K562 (cell line): Measurements from ENCODE around the gene COG7. TPM values are rescaled to one million over a fixed set of nuclear protein-coding genes. Genes with fewer than 3 reads are reported as not detected.

Experiments used
- ATAC-seq: fragments of 200-7000 bp; cut with Tn5 transposase; 3 replicates; pipeline ENCODE4 v1.9.1; 2020; ENCODE audit warnings: moderate library complexity
- BruUV-seq: library from RNA; stranded (reverse); fragments of 400-500 nt; replicated peaks from 2 replicates; lab custom pipeline; 2021; lab: Mats Ljungman, UMichigan
- CTCF ChIA-PET: fragments of 300-600 bp; formaldehyde crosslinking; extraction: SDS; loops from one replicate; lab custom pipeline; 2021; ENCODE audit warnings: low intra/inter-chr PET ratio; lab: Yijun Ruan, JAX
- POLR2A ChIA-PET: fragments of 300-600, 350-650 bp; sonication (Branson Sonifier 250); formaldehyde crosslinking; extraction: SDS; loops from one replicate; lab custom pipeline; 2021; ENCODE audit warnings: antibody characterized with exemption, inconsistent platforms; lab: Yijun Ruan, JAX
- DNase-seq, 4 experiments: peaks; one replicate each; pipeline versions ENCODE4 v3.0.0 to v3.0.0-alpha.2; 2011 to 2018; ENCODE audit warnings: low spot score in 3 of 4, mixed read lengths in 3 of 4; ENCODE audit errors: extremely low read depth in 1 of 4
- FAIRE-seq: peaks from 2 replicates; lab custom pipeline; 2011; peaks lifted over from hg19 to GRCh38; lab: Jason Lieb, UNC
- H2AFZ ChIP-seq: 2 replicates; pipeline ENCODE4 v1.6.0; 2011; ENCODE audit warnings: low read depth, low read length, control low read depth, inconsistent platforms
- H3K27ac ChIP-seq: fragments of 200-600 bp; 3 replicates; pipeline ENCODE4 v1.8.0; 2011; ENCODE audit warnings: low read depth, mild to moderate bottlenecking, control low read depth, inconsistent platforms, low read length, moderate library complexity, mixed read lengths; ENCODE audit errors: extremely low read depth
- H3K27me3 ChIP-seq, 2 experiments: fragments of 300-600 bp in 1 of 2; 2 replicates in 1 of 2; 3 replicates in 1 of 2; pipeline versions ENCODE4 v1.6.0 to v1.8.0; 2011; ENCODE audit warnings: inconsistent platforms in 2 of 2, low read length in 2 of 2, mild to moderate bottlenecking in 1 of 2, mixed read lengths in 1 of 2, moderate library complexity in 1 of 2; ENCODE audit not compliant: control insufficient read depth in 2 of 2, insufficient read depth in 2 of 2
- H3K36me3 ChIP-seq: fragments of 300-600 bp; 3 replicates; pipeline ENCODE4 v1.8.0; 2011; ENCODE audit warnings: mild to moderate bottlenecking, low read length, inconsistent platforms; ENCODE audit not compliant: control insufficient read depth, insufficient read depth
- H3K4me1 ChIP-seq, 2 experiments: fragments of 200-600 bp in 1 of 2; replicated peaks in 1 of 2; 2 replicates in 1 of 2; 3 replicates in 1 of 2; pipeline versions ENCODE4 v1.5.1 to v1.8.0; 2011; ENCODE audit warnings: inconsistent platforms in 2 of 2, low read length in 2 of 2, mild to moderate bottlenecking in 1 of 2, mixed read lengths in 1 of 2, moderate library complexity in 1 of 2; ENCODE audit not compliant: control insufficient read depth in 2 of 2, insufficient read depth in 2 of 2
- H3K4me2 ChIP-seq: 2 replicates; pipeline ENCODE4 v1.6.1; 2011; ENCODE audit warnings: low read length, control low read depth, inconsistent platforms, mixed read lengths; ENCODE audit not compliant: insufficient read depth
- H3K4me3 ChIP-seq: fragments of 200-600 bp; sonication (generic), shearing (Covaris generic); 2 replicates; pipeline ENCODE4 v1.5.1; 2016; ENCODE audit warnings: control low read depth, inconsistent platforms
- H3K79me2 ChIP-seq: fragments of 200-600 bp; 3 replicates; pipeline ENCODE4 v1.8.0; 2011; ENCODE audit warnings: low read length, inconsistent platforms; ENCODE audit not compliant: control insufficient read depth, insufficient read depth
- H3K9ac ChIP-seq, 2 experiments: 2 replicates each; pipeline versions ENCODE4 v1.6.0 to v1.6.1; 2011; ENCODE audit warnings: low read depth in 2 of 2, low read length in 2 of 2, control low read depth in 1 of 2, inconsistent platforms in 1 of 2, mild to moderate bottlenecking in 1 of 2, mixed read lengths in 1 of 2; ENCODE audit not compliant: insufficient read depth in 1 of 2
- H3K9me1 ChIP-seq: one replicate; pipeline ENCODE4 v1.6.0; 2011; ENCODE audit warnings: inconsistent platforms, mild to moderate bottlenecking, low read length, moderate library complexity; ENCODE audit not compliant: control insufficient read depth, insufficient read depth
- H3K9me3 ChIP-seq: replicated peaks from 2 replicates; pipeline ENCODE4 v1.5.1; 2011; ENCODE audit warnings: low read depth, low read length, inconsistent platforms; ENCODE audit not compliant: control insufficient read depth, insufficient read depth
- H4K20me1 ChIP-seq: replicated peaks from 2 replicates; pipeline ENCODE4 v1.6.1; 2011; ENCODE audit warnings: low read length, inconsistent platforms, mixed read lengths; ENCODE audit not compliant: control insufficient read depth, insufficient read depth
- ARNT ChIP-seq, 2 experiments: fragments of 450-650 bp; IDR thresholded peaks; 2 replicates each; pipeline ENCODE4 v1.6.1; 2016; ENCODE audit warnings: mild to moderate bottlenecking in 1 of 2
- ATF1 ChIP-seq, 2 experiments: fragments of 450-650 bp in 1 of 2; IDR thresholded peaks; 2 replicates each; pipeline ENCODE4 v1.6.1; 2016; ENCODE audit warnings: missing compliant biosample characterization in 1 of 2, missing genetic modification characterization in 1 of 2
- CBFB ChIP-seq: sonication (generic); formaldehyde crosslinking; IDR thresholded peaks from 2 replicates; pipeline ENCODE4 v1.4.0; 2020; ENCODE audit warnings: mild to moderate bottlenecking, missing genetic modification reagents
- E2F5 ChIP-seq: sonication (generic); formaldehyde crosslinking; IDR thresholded peaks from 2 replicates; pipeline ENCODE4 v1.8.0; 2022; ENCODE audit warnings: mild to moderate bottlenecking, missing genetic modification reagents
- KLF13 ChIP-seq: fragments of 450-650 bp; IDR thresholded peaks from 2 replicates; pipeline ENCODE4 v1.6.1; 2016; ENCODE audit warnings: missing genetic modification characterization, low read depth, mild to moderate bottlenecking, missing compliant biosample characterization, moderate library complexity, borderline replicate concordance
- MIER1 ChIP-seq: fragments of 450-650 bp; IDR thresholded peaks from 2 replicates; pipeline ENCODE4 v1.6.1; 2016; ENCODE audit warnings: antibody characterized with exemption, mild to moderate bottlenecking, low read depth
- MNT ChIP-seq, 2 experiments: fragments of 450-650 bp; conservative IDR thresholded peaks; 2 replicates each; pipeline ENCODE4 v1.6.1; 2017; ENCODE audit warnings: mild to moderate bottlenecking in 2 of 2, moderate library complexity in 2 of 2
- NONO ChIP-seq, 2 experiments: fragments of 200-400 bp in 1 of 2; fragments of 450-650 bp in 1 of 2; formaldehyde crosslinking in 1 of 2; IDR thresholded peaks; 2 replicates each; pipeline ENCODE4 v1.6.1; 2017; ENCODE audit warnings: low read depth in 2 of 2, mild to moderate bottlenecking in 2 of 2, moderate library complexity in 2 of 2, low read length in 1 of 2
- NR2C2 ChIP-seq, 2 experiments: fragments of 200-800 bp in 1 of 2; sonication (Bioruptor generic) in 1 of 2; sonication (generic) in 1 of 2; formaldehyde crosslinking in 1 of 2; IDR thresholded peaks; 2 replicates each; pipeline versions ENCODE4 v1.6.1 to v1.8.0; 2016 to 2022; ENCODE audit warnings: mild to moderate bottlenecking in 1 of 2, missing compliant biosample characterization in 1 of 2, missing genetic modification characterization in 1 of 2, missing genetic modification reagents in 1 of 2
- RBM25 ChIP-seq: fragments of 200-400 bp; formaldehyde crosslinking; IDR thresholded peaks from 2 replicates; pipeline ENCODE4 v1.6.1; 2018; ENCODE audit warnings: low read length, low read depth, moderate library complexity; ENCODE audit not compliant: severe bottlenecking
- SIX5 ChIP-seq, 2 experiments: IDR thresholded peaks; 2 replicates each; pipeline ENCODE4 v1.6.1; 2011; ENCODE audit warnings: low read length in 2 of 2, borderline replicate concordance in 1 of 2, low read depth in 1 of 2, mild to moderate bottlenecking in 1 of 2, moderate library complexity in 1 of 2; ENCODE audit not compliant: insufficient read depth in 1 of 2
- TRIM28 ChIP-seq: fragments of 450-650 bp; IDR thresholded peaks from 2 replicates; pipeline ENCODE4 v1.6.1; 2017
- UBTF ChIP-seq, 2 experiments: IDR thresholded peaks; 2 replicates each; pipeline ENCODE4 v1.6.1; 2012; ENCODE audit warnings: improper control_type of control experiment in 2 of 2, low read depth in 2 of 2, low read length in 2 of 2, borderline replicate concordance in 1 of 2
- ZNF347 ChIP-seq: fragments of 450-650 bp; formaldehyde crosslinking; IDR thresholded peaks from 2 replicates; pipeline ENCODE4 v1.4.0; 2020; ENCODE audit warnings: low read depth, mild to moderate bottlenecking, moderate library complexity
- ZNF408 ChIP-seq: fragments of 250-450 bp; sonication (Bioruptor Pico); IDR thresholded peaks from 2 replicates; pipeline ENCODE4 v1.4.0; 2020; ENCODE audit warnings: low read depth, mild to moderate bottlenecking, moderate library complexity
- WGBS: fragments of 100-300 bp; shearing (Covaris generic); methylation state at CpG from one replicate; pipeline ENCODE4 v1.1.6; 2016; ENCODE audit warnings: low coverage, mixed read lengths; ENCODE audit not compliant: insufficient coverage; ENCODE audit errors: missing lambda C conversion rate; 5-methylcytosine and 5-hydroxymethylcytosine counted together
- in situ Hi-C: fragments of 300-500 bp; cut with MboI; formaldehyde crosslinking; loops from 4 replicates; pipeline ENCODE4 v1.15.0; 2018; ENCODE audit warnings: inconsistent platforms, mixed read lengths
- intact Hi-C: fragments of 100-400 bp; cut with micrococcal nuclease; formaldehyde crosslinking; loops from 2 replicates; pipeline ENCODE4 v1.14.2; 2022
- polyA plus RNA-seq, 8 experiments: library from polyadenylated mRNA; depleted of rRNA in 4 of 8; stranded (reverse) in 5 of 8; unstranded in 3 of 8; fragments of >200 nt; fragmentation: Nextera tagmentation in 2 of 8; fragmentation: Illumina TruSeq in 1 of 8; extraction: Ambion mirVana in 2 of 8; extraction: Trizol in 1 of 8; gene quantifications; 2 replicates each; pipeline versions ENCODE4 v1.2.1 to v1.2.3, GENCODE V29; 2011 to 2014; ENCODE audit warnings: inconsistent platforms in 1 of 8, missing spikeins in 1 of 8
- total RNA-seq, 7 experiments: library from RNA; depleted of rRNA in 6 of 7; stranded (reverse); fragments of >200 nt in 6 of 7; fragmentation: Illumina TruSeq in 2 of 7; extraction: Trizol in 2 of 7; gene quantifications; 2 replicates each; pipeline versions ENCODE4 v1.2.1 to v1.2.3, GENCODE V29; 2011 to 2021; ENCODE audit warnings: low replicate concordance in 1 of 7

COG7 gene
- total and polyA plus RNA-seq, 9 of the 15 experiments (the other 6 are each of a cell fraction or from before 2014, with no cell fraction given): 3.8 to 17.6 (median 13.4) TPM

- Histone ChIP-seq H4K20me1 (no peaks in the 10 kb centered on the region), H3K9me1 (no peaks in the 10 kb centered on the region), H3K4me2 (no peak overlapping the region), H3K4me3 (no peak overlapping the region), H3K9me3 (no peaks in the 10 kb centered on the region), H3K79me2 (peaks cover 9% of the 10 kb centered on the region; the same call in 2 of the 3 replicates), H3K4me1 (no peaks in the 10 kb centered on the region), H3K36me3 (peaks cover 93% of the 10 kb centered on the region), H2AFZ (no peak overlapping the region), H3K9ac (no peak overlapping the region), H3K27ac (no peak overlapping the region), H3K27me3 (no peaks in the 10 kb centered on the region)
- FAIRE-seq: no peak
- no TSS peak for BruUV-seq
- in situ Hi-C loops (no loop called here), intact Hi-C loops (no loop called here)
- no peak for ATAC-seq
- no peak for DNase-seq
- CTCF ChIA-PET: no interaction called here
- POLR2A ChIA-PET: interaction anchor here (1.0 to 3.9 kb wide), 8 partner anchors 8 to 66 kb away, joined by 3 to 18 read pairs (median 4); partner anchors contain the start of genes EARS2 and UBFD1
- WGBS: 96% methylated on average over 13 of the region's 14 CpGs
- TF ChIP-seq ARNT (IDR thresholded peaks at IDR 0.05) (no peak), KLF13 (tag) (no peak), E2F5 (CRISPR knock-in tag) (no peak), MIER1 (no peak), NR2C2 (CRISPR knock-in tag; IDR thresholded peaks at IDR 0.05) (no peak), NR2C2 (tag; IDR thresholded peaks at IDR 0.05) (no peak), ZNF347 (CRISPR knock-in tag) (no peak), NONO (IDR thresholded peaks at IDR 0.05; ENCODE audit: low read depth in 2 of 2, low read length in 1 of 2) (no peak), TRIM28 (no peak), CBFB (CRISPR knock-in tag) (no peak), ZNF408 (CRISPR knock-in tag) (no peak), RBM25 (no peak), UBTF (IDR thresholded peaks at IDR 0.05; ENCODE audit: borderline replicate concordance in 1 of 2, low read depth in 2 of 2, low read length in 2 of 2) (no peak), MNT (conservative IDR thresholded peaks at IDR 0.05) (no peak), SIX5 (IDR thresholded peaks at IDR 0.05; ENCODE audit: borderline replicate concordance in 1 of 2, insufficient read depth in 1 of 2, low read depth in 1 of 2, low read length in 2 of 2) (no peak), ATF1 (CRISPR knock-in tag; IDR thresholded peaks at IDR 0.05) (no peak), ATF1 (tag; IDR thresholded peaks at IDR 0.05) (no peak)
Measured at GRCh38 chr16:23491490-23492391, 38.8 kb upstream of the COG7 start.
